ENCODE data around the gene AJAP1.

- TF ChIP-seq CTCF (IDR thresholded peaks at IDR 0.05): no peak
- no peak for TF ChIP-seq POLR2A (IDR thresholded peaks at IDR 0.05)
- TF ChIP-seq EP300 (IDR thresholded peaks at IDR 0.05): no peak
Observed at GRCh38 chr1:4743978-4744750, 89.8 kb downstream of the AJAP1 start.

Data from ovary (tissue), 3 donors.